ENCODE measurements around the gene HUS1.

HUS1 gene

DNA sequence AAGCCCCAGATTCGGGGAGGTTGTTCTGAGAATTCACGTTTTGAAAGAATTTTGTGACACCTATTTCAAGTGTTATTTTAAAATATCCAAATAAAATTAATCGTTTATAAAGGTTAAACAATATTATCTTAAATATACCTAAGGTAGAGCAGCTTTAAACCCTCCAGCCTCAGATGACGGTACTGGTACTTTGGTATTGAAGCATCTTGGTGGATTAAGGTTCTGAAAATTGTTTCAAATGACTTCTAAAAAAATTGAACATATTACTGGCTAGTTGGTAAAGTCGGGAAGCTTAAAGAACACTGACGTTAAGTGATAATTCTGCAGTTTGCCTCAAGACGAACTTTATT, 392 bp upstream of the HUS1 start:
- DNase-seq (ENCODE audit: low read depth), result no peak

- DNase-seq (ENCODE audit: low read depth), result no peak
Observed at GRCh38 chr7:47978790-47979144, 648 bp downstream of the HUS1 start.

- DNase-seq (ENCODE audit: low read depth), result no peak
Observed at GRCh38 chr7:47973739-47974138, 5.7 kb downstream of the HUS1 start.

- DNase-seq (ENCODE audit: low read depth), result no peak
Observed at GRCh38 chr7:47970761-47971160, 8.7 kb downstream of the HUS1 start.

GRCh38 chr7:47968847-47969774, 10.3 kb downstream of the HUS1 start:
- peak; percentile 11 for DNase-seq (ENCODE audit: low read depth)

- DNase-seq (ENCODE audit: low read depth), result no peak
Observed at GRCh38 chr7:47967708-47968107, 11.7 kb downstream of the HUS1 start.

- no peak for DNase-seq (ENCODE audit: low read depth)
Observed at GRCh38 chr7:47967123-47967522, 12.3 kb downstream of the HUS1 start.

- DNase-seq (ENCODE audit: low read depth), result no peak
Observed at GRCh38 chr7:47965456-47965855, 14.0 kb downstream of the HUS1 start.

GRCh38 chr7:47962262-47962661, 17.2 kb downstream of the HUS1 start:
- DNase-seq (ENCODE audit: low read depth), result no peak

GRCh38 chr7:47957156-47957555, 22.3 kb downstream of the HUS1 start:
- no peak for DNase-seq (ENCODE audit: low read depth)

DNA sequence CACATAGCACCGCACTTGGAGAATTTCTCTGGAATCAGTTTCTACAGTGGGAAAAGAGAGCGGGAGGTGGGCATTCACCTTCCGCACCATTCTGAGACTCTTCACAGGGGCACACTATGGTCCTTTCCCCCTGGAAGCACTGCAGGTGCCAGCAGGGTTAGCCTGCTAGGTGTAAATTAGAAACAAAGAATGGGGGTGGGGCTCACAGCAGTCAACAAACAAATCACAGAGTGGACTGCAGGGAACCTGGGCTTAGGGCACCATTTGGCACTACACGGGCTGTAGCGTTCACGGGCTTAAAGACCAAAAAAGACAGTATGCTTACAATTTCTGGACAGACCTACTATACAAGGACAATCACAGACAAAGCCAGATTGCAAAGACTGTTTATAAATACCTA, 23.2 kb downstream of the HUS1 start:
- no peak for DNase-seq (ENCODE audit: low read depth)

GRCh38 chr7:47954231-47954911, 25.0 kb downstream of the HUS1 start:
- DNase-seq (ENCODE audit: low read depth), result no peak

DNA sequence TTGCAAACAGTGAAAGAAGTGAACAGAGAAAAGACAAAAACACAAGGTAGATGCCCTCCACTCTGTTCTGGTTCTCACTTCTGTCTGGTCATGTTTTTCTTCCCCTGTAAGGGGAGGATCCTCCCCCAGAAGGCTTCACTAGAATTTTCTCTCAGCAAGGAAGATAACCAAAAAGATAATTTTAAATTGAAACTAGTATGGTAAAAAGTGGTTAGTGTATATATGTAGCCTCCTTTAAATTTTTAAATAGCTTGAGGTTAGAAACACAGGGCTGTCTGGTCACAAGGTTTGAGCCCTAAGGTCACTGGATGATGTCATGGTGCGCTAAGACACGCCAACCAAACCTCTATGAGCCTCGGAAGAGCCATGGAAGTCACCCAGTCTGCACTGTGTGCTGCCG, 25.6 kb downstream of the HUS1 start:
- DNase-seq (ENCODE audit: low read depth), result no peak

- no peak for DNase-seq (ENCODE audit: low read depth)
Observed at GRCh38 chr7:47952224-47952623, 27.2 kb downstream of the HUS1 start.

- no peak for DNase-seq (ENCODE audit: low read depth)
Observed at GRCh38 chr7:47951374-47951773, 28.0 kb downstream of the HUS1 start.

DNA sequence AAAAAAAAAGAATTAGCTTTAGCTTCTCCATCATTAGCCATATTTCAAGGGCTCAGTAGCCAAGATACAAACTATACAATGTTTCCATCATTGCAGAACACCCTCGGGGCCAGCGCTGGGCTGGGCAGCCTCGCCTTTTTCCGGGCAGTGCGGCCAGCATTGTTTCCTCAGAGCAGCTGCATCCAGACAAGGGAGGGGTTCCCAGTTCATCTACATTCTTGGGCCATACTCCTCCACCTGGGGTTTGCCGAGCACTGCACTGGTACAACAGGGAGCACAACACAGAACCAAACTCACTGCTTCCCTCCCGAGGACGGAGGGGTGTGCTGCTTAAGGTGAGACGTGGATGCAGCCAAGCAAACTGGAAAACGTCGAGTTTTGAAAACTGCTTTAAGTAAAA, 28.7 kb downstream of the HUS1 start:
- DNase-seq (ENCODE audit: low read depth), result no peak

- no peak for DNase-seq (ENCODE audit: low read depth)
Observed at GRCh38 chr7:47949703-47950102, 29.7 kb downstream of the HUS1 start.

- DNase-seq (ENCODE audit: low read depth), result no peak
Observed at GRCh38 chr7:47948141-47948790, 31.1 kb downstream of the HUS1 start, which contains the start of gene PKD1L1. TSS of gene PKD1L1 (minus strand) at chr7:47948466. CDS start at chr7:47948440, 26 bp downstream.

DNA sequence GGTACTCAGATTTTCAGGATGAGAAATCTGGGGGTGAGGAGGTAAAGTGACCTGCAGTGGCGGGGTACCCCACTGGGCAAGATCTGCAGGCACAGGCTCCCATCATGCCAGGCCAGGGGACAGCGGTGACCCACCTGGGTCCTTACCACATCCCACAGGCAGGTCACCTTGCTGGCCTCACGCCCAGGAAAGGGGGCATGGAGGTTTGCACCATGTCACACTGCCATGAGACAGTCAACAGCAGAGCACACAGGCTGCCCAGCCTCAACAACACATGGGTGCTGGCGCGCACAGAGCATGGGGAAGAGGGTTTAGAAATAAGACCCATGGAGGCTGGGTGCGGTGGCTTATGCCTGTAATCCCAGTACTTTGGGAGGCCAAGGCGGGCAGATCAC, 32.1 kb downstream of the HUS1 start:
- DNase-seq (ENCODE audit: low read depth), result no peak

- DNase-seq (ENCODE audit: low read depth), result no peak
Observed at GRCh38 chr7:47946581-47947354, 32.6 kb downstream of the HUS1 start.

DNA sequence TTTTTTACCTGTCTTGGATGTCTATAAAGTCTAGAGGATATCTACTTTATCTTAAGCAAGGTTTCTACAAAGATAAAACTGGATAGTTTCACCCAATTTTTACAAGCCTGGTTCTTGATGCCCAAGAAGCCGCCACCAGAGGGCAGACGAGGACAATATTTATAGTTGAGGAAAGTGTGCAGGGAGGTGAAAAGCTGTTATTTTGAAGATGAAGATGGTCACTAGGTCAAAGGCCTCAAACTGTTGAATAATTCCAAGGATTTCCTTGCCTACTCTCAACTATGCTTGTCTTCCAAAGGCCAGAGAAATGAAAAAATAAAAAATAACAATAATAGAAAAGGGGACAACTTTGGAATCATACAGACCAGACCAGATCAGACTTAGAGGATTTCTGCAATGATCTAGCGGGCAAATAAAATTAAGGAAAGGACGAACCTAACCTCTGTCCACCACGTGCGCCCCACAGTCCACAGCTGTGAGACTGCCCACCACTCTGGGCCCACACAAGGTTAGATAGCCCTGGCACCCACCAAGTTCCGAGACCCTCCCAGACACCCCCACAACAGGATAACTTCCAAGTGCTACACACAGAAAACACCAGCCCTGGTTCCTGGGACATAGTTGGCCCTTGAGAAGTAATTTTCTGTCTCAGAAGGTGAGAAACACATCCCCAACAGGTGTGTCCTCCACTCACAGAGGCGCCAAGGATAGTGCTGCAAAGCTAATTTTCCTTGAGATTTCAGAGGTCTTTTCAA, 34.0 kb downstream of the HUS1 start:
- peak; percentile 61 for DNase-seq (ENCODE audit: low read depth)
